ENCODE data around the gene PAPSS2. TPM values are rescaled to one million over a fixed set of nuclear protein-coding genes. Genes with fewer than 3 reads are reported as not detected.

PAPSS2 gene
- total RNA-seq, 1 donor from 2014 or later = 7.3 TPM

DNA sequence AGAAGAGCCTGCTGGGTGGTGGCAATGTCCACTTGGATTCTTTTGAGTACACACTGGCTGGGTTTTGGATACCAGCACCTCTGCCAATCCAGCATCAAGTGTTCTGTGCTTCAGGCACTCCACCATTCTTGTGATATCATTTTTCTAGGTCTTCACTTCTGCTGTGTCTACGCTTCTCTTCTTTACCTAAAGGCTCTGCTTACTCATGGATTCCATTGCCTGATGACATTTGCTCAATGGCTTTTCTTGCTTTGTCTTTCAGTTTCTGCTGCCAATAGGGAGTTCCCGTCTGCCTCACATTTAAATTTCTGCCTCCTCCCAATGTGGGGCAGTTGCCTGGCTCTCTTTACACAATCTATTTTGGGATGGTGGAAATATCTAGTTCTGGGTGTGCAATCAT, 12.7 kb upstream of the PAPSS2 start:
- H3K27ac Mint-ChIP-seq = no peak overlapping the region
- no peak overlapping the region for H3K4me3 Mint-ChIP-seq (ENCODE audit: low read depth)
- no peak for DNase-seq (ENCODE audit: low spot score, unreplicated experiment)
- TF ChIP-seq, protein P1, sequence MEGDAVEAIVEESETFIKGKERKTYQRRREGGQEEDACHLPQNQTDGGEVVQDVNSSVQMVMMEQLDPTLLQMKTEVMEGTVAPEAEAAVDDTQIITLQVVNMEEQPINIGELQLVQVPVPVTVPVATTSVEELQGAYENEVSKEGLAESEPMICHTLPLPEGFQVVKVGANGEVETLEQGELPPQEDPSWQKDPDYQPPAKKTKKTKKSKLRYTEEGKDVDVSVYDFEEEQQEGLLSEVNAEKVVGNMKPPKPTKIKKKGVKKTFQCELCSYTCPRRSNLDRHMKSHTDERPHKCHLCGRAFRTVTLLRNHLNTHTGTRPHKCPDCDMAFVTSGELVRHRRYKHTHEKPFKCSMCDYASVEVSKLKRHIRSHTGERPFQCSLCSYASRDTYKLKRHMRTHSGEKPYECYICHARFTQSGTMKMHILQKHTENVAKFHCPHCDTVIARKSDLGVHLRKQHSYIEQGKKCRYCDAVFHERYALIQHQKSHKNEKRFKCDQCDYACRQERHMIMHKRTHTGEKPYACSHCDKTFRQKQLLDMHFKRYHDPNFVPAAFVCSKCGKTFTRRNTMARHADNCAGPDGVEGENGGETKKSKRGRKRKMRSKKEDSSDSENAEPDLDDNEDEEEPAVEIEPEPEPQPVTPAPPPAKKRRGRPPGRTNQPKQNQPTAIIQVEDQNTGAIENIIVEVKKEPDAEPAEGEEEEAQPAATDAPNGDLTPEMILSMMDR (IDR thresholded peaks at IDR 0.05; ENCODE audit: unreplicated experiment) = no peak
- peaks cover 2% of the 10 kb centered on the region for H3K4me1 Mint-ChIP-seq (ENCODE audit: low read depth)
- no peaks in the 10 kb centered on the region for H3K36me3 Mint-ChIP-seq (ENCODE audit: insufficient read depth)
- H3K9me3 Mint-ChIP-seq (ENCODE audit: low read depth) = no peaks in the 10 kb centered on the region
- H3K27me3 Mint-ChIP-seq = peaks cover 10% of the 10 kb centered on the region

DNA sequence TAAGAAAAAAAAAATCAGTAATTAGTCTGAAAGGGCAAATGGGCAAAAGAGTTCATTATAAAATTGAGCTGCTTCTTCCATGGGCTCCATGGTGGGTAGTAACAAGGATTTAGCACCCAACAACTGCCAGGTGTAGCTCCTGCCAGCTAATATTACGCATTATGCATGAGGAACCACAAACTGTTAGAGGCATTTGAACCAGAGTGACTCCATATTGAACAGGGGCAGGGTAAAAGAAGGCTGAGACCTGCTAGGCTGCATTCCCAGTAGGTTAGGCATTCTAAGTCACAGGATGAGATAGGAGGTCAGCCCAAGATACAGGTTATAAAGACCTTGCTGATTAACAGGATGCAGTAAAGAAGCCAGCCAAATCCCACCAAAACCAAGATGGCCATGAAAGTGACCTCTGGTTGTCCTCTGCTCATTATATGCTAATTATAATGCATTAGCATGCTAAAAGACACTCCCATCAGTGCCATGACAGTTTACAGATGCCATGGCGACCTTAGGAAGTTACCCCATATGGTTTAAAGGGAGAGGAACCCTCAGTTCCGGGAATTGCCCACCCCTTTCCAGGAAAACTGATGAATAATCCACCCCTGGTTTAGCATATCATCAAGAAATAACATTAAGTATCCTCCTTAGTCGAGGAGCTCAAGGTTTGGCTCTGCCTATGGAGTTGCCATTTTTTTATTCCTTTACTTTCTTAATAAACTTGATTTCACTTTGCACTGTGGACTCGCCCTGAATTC, 8.7 kb upstream of the PAPSS2 start:
- Mint-ChIP-seq H3K4me3 (ENCODE audit: low read depth) (no peak overlapping the region), H3K36me3 (ENCODE audit: insufficient read depth) (no peaks in the 10 kb centered on the region), H3K4me1 (ENCODE audit: low read depth) (peaks cover 2% of the 10 kb centered on the region), H3K27ac (no peak overlapping the region), H3K9me3 (ENCODE audit: low read depth) (no peaks in the 10 kb centered on the region), H3K27me3 (no peaks in the 10 kb centered on the region)
- TF ChIP-seq, protein P1 (IDR thresholded peaks at IDR 0.05; ENCODE audit: unreplicated experiment) = no peak
- no peak for DNase-seq (ENCODE audit: low spot score, unreplicated experiment)

- Mint-ChIP-seq H3K27ac (no peak overlapping the region), H3K4me1 (ENCODE audit: low read depth) (no peaks in the 10 kb centered on the region), H3K36me3 (ENCODE audit: insufficient read depth) (no peaks in the 10 kb centered on the region), H3K4me3 (ENCODE audit: low read depth) (no peak overlapping the region), H3K9me3 (ENCODE audit: low read depth) (no peaks in the 10 kb centered on the region), H3K27me3 (peaks cover 3% of the 10 kb centered on the region)
- no peak for DNase-seq (ENCODE audit: low spot score, unreplicated experiment)
- TF ChIP-seq, protein P1 (IDR thresholded peaks at IDR 0.05; ENCODE audit: unreplicated experiment) = no peak
Observed at GRCh38 chr10:87651801-87652200, 7.9 kb upstream of the PAPSS2 start.

DNA sequence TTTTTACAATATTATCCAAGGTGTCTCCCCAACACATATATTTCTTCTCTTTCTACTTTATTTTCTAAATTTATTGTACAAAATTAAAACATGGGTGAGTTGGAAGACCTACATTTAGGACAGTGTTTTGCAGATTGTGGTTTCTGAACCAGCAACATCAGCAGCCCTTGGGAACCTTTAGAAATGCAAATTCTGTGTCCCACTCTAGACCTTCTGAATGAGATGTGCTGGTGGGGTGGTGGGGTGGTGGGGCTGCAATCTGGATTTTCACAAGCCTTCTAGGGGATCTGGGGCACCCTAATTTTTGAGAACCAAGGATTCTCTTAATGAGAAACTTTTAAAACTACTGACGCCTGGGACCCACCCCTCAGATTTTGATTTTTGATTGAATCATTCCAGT, 7.4 kb upstream of the PAPSS2 start:
- Mint-ChIP-seq H3K27ac (no peak overlapping the region), H3K4me1 (ENCODE audit: low read depth) (no peaks in the 10 kb centered on the region), H3K4me3 (ENCODE audit: low read depth) (no peak overlapping the region), H3K9me3 (ENCODE audit: low read depth) (no peaks in the 10 kb centered on the region), H3K36me3 (ENCODE audit: insufficient read depth) (no peaks in the 10 kb centered on the region), H3K27me3 (peaks cover 5% of the 10 kb centered on the region)
- TF ChIP-seq, protein P1 (IDR thresholded peaks at IDR 0.05; ENCODE audit: unreplicated experiment) = no peak
- DNase-seq (ENCODE audit: low spot score, unreplicated experiment) = no peak

- H3K9me3 Mint-ChIP-seq (ENCODE audit: low read depth) = no peaks in the 10 kb centered on the region
- no peak for DNase-seq (ENCODE audit: low spot score, unreplicated experiment)
- H3K4me3 Mint-ChIP-seq (ENCODE audit: low read depth) = no peak overlapping the region
- no peaks in the 10 kb centered on the region for H3K36me3 Mint-ChIP-seq (ENCODE audit: insufficient read depth)
- H3K27me3 Mint-ChIP-seq = peaks cover 22% of the 10 kb centered on the region
- TF ChIP-seq, protein P1 (IDR thresholded peaks at IDR 0.05; ENCODE audit: unreplicated experiment) = no peak
- no peaks in the 10 kb centered on the region for H3K4me1 Mint-ChIP-seq (ENCODE audit: low read depth)
- H3K27ac Mint-ChIP-seq = no peak overlapping the region
Observed at GRCh38 chr10:87654212-87654611, 5.5 kb upstream of the PAPSS2 start.
